HG02973 (cell line): Measurements from ENCODE around the gene PGP.

Experiments used
- ATAC-seq: cut with Tn5 transposase; IDR thresholded peaks from one replicate; pipeline ENCODE4 v1.9.1; 2021; ENCODE audit warnings: moderate library complexity; ENCODE audit not compliant: unreplicated experiment

PGP gene

GRCh38 chr16:2183671-2184070 lies 31.0 kb downstream of the PGP start:
- no peak for ATAC-seq

GRCh38 chr16:2181952-2182351 lies 32.7 kb downstream of the PGP start:
- ATAC-seq = no peak

- no peak for ATAC-seq
Observed at GRCh38 chr16:2180962-2181923, 33.4 kb downstream of the PGP start.

GRCh38 chr16:2180461-2180860 lies 34.2 kb downstream of the PGP start:
- ATAC-seq = no peak

- no peak for ATAC-seq
Observed at GRCh38 chr16:2179576-2179975, 35.1 kb downstream of the PGP start.

GRCh38 chr16:2179107-2179501 lies 35.5 kb downstream of the PGP start:
- no peak for ATAC-seq

- ATAC-seq = no peak
Observed at GRCh38 chr16:2178321-2179106, 36.1 kb downstream of the PGP start.

- ATAC-seq = no peak
Observed at GRCh38 chr16:2177561-2177960, 37.1 kb downstream of the PGP start.

- no peak for ATAC-seq
Observed at GRCh38 chr16:2177101-2177500, 37.5 kb downstream of the PGP start.

GRCh38 chr16:2176047-2176446 lies 38.6 kb downstream of the PGP start:
- ATAC-seq = no peak

- ATAC-seq = no peak
Observed at GRCh38 chr16:2175454-2175853, 39.2 kb downstream of the PGP start.

- no peak for ATAC-seq
Observed at GRCh38 chr16:2174396-2175131, 40.1 kb downstream of the PGP start.

GRCh38 chr16:2173916-2174315 lies 40.7 kb downstream of the PGP start:
- no peak for ATAC-seq

GRCh38 chr16:2173366-2173765 lies 41.3 kb downstream of the PGP start:
- no peak for ATAC-seq

GRCh38 chr16:2172688-2173335 lies 41.8 kb downstream of the PGP start:
- ATAC-seq = no peak

GRCh38 chr16:2171601-2172178 lies 43.0 kb downstream of the PGP start:
- no peak for ATAC-seq

- ATAC-seq = no peak
Observed at GRCh38 chr16:2170587-2171435, 43.8 kb downstream of the PGP start.

- ATAC-seq = no peak
Observed at GRCh38 chr16:2170080-2170479, 44.6 kb downstream of the PGP start.

GRCh38 chr16:2167068-2167638 lies 47.5 kb downstream of the PGP start:
- ATAC-seq = no peak
